ENCODE measurements around the gene LYPD6B. TPM values are rescaled to one million over a fixed set of nuclear protein-coding genes. Genes with fewer than 3 reads are reported as not detected.

LYPD6B gene
- total RNA-seq, 1 experiment from 2014 or later = 2.0 TPM

DNA sequence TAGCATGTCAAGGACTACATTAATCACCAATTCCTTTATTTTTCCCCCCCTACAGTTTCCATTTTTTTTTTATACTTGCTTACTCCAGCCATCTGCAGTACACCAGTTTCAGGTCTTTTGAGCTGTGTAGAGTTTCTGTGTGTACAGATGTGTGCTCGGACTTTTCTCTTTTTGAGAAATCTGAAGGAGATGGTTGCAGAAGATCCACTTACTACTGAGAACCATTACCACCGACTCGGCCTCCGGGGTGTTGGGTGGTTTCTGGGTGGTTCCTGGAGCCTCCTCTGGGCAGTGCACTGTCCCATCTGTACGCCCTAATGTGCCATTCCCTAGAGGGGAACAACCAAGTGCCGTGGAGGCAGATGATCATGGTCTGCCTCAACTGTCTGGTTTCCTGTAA, 15.4 kb upstream of the LYPD6B start:
- Histone ChIP-seq H3K9ac (ENCODE audit: low read length) (no peak overlapping the region), H3K4me1 (ENCODE audit: insufficient read depth, low read length) (peaks cover 8% of the 10 kb centered on the region), H3K4me3 (ENCODE audit: low read length) (no peak overlapping the region), H3K79me2 (ENCODE audit: low read length) (no peaks in the 10 kb centered on the region), H3K9me2 (replicated peaks; ENCODE audit: low read length) (no peaks in the 10 kb centered on the region), H3K27me3 (ENCODE audit: low read length) (no peaks in the 10 kb centered on the region), H3K4me2 (ENCODE audit: low read length) (no peak overlapping the region), H4K20me1 (ENCODE audit: low read length) (no peaks in the 10 kb centered on the region), H2AFZ (ENCODE audit: low read length) (no peak overlapping the region), H3K9me3 (ENCODE audit: low read length) (no peaks in the 10 kb centered on the region), H3K36me3 (ENCODE audit: low read depth, low read length) (no peaks in the 10 kb centered on the region), H3F3A (ENCODE audit: low read length, unreplicated experiment) (no peaks in the 10 kb centered on the region), H3K27ac (ENCODE audit: low read length) (no peak overlapping the region)
- TF ChIP-seq EZH2phosphoT487 (IDR thresholded peaks at IDR 0.05; ENCODE audit: borderline replicate concordance, low read length) (no peak), EZH2 (IDR thresholded peaks at IDR 0.05; ENCODE audit: low read length, unreplicated experiment) (no peak)
- TF ChIP-seq, protein P1, sequence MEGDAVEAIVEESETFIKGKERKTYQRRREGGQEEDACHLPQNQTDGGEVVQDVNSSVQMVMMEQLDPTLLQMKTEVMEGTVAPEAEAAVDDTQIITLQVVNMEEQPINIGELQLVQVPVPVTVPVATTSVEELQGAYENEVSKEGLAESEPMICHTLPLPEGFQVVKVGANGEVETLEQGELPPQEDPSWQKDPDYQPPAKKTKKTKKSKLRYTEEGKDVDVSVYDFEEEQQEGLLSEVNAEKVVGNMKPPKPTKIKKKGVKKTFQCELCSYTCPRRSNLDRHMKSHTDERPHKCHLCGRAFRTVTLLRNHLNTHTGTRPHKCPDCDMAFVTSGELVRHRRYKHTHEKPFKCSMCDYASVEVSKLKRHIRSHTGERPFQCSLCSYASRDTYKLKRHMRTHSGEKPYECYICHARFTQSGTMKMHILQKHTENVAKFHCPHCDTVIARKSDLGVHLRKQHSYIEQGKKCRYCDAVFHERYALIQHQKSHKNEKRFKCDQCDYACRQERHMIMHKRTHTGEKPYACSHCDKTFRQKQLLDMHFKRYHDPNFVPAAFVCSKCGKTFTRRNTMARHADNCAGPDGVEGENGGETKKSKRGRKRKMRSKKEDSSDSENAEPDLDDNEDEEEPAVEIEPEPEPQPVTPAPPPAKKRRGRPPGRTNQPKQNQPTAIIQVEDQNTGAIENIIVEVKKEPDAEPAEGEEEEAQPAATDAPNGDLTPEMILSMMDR (conservative IDR thresholded peaks at IDR 0.05; ENCODE audit: low read depth, low read length) = no peak
- intact Hi-C loops (cut with micrococcal nuclease) = no loop called here
- no peak for DNase-seq
- BruUV-seq (replicated peaks) = no TSS peak
- ATAC-seq = no peak
- CTCF ChIA-PET = no interaction called here
- POLR2A ChIA-PET (ENCODE audit: unreplicated experiment) = no interaction called here

DNA sequence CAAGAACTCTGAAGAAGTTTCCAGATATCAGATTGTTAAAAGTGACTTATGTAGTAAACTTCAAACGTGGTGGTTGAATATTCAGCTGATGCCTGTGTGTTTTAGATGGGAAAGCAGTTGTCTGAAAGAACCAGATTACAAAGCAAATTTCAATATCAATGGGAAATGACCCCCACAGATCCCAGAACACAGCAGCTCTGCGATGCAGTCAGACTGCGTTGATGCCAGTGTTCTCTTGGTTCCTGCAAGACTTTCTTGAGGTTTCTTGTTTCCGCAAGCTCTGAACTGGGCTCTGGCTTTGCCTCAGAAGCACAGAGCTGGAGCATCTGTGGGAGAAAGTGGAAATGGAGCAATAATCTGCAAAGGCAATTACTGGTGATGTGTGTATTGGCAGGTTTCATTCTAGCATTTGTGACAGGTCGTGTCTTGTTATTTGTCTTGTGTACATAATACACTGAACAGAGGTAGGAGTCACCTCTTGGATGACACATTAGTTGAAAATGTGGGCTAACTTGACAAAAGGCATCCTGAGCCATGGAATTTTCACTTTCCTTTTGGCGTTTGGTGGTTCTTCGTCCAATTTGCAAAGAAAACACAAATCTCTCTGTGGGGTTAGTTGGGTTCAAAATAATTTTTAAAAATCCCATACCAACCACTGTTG, 10.8 kb upstream of the LYPD6B start:
- POLR2A ChIA-PET (ENCODE audit: unreplicated experiment) = no interaction called here
- Histone ChIP-seq H3K36me3 (ENCODE audit: low read depth, low read length) (no peaks in the 10 kb centered on the region), H3K4me2 (ENCODE audit: low read length) (peak overlapping the region; percentile 87), H4K20me1 (ENCODE audit: low read length) (no peaks in the 10 kb centered on the region), H3K27ac (ENCODE audit: low read length) (no peak overlapping the region), H2AFZ (ENCODE audit: low read length) (peak overlapping the region; percentile 72), H3K9ac (ENCODE audit: low read length) (no peak overlapping the region), H3K9me3 (ENCODE audit: low read length) (no peaks in the 10 kb centered on the region), H3K9me2 (replicated peaks; ENCODE audit: low read length) (no peaks in the 10 kb centered on the region), H3K4me3 (ENCODE audit: low read length) (peak overlapping the region; percentile 51), H3F3A (ENCODE audit: low read length, unreplicated experiment) (no peaks in the 10 kb centered on the region), H3K4me1 (ENCODE audit: insufficient read depth, low read length) (peaks cover 14% of the 10 kb centered on the region), H3K79me2 (ENCODE audit: low read length) (no peaks in the 10 kb centered on the region), H3K27me3 (ENCODE audit: low read length) (no peaks in the 10 kb centered on the region)
- no TSS peak for BruUV-seq (replicated peaks)
- TF ChIP-seq EZH2phosphoT487 (IDR thresholded peaks at IDR 0.05; ENCODE audit: borderline replicate concordance, low read length) = no peak
- TF ChIP-seq, protein P1 (conservative IDR thresholded peaks at IDR 0.05; ENCODE audit: low read depth, low read length) = no peak
- no peak for TF ChIP-seq EZH2 (IDR thresholded peaks at IDR 0.05; ENCODE audit: low read length, unreplicated experiment)
- DNase-seq (peak; percentile 89), ATAC-seq (peak; percentile 94)
- CTCF ChIA-PET = no interaction called here
- intact Hi-C loops (cut with micrococcal nuclease) = no loop called here

DNA sequence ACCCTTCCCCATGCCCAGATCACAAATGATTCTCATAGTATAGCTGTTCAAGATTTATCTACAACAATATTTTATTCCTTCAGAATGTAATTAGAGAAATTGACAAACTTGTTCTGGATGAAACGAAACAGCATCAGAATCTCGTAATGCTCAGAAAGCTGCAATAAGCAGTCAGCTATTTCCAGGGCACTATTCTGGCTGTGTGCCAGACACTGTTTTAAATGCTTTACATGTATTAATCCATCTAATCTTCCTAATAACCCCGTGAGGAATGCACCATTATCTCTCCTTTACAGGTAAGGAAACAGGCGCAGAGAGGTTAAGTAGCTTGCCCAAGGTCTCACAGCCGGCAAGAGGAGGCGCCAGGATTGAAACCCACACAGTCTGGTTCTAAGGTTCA, 10.1 kb upstream of the LYPD6B start:
- ATAC-seq (no peak), DNase-seq (peak; percentile 11)
- Histone ChIP-seq H4K20me1 (ENCODE audit: low read length) (no peaks in the 10 kb centered on the region), H3K79me2 (ENCODE audit: low read length) (no peaks in the 10 kb centered on the region), H3K9ac (ENCODE audit: low read length) (no peak overlapping the region), H3K4me1 (ENCODE audit: insufficient read depth, low read length) (peaks cover 14% of the 10 kb centered on the region), H2AFZ (ENCODE audit: low read length) (peak overlapping the region; percentile 72), H3K36me3 (ENCODE audit: low read depth, low read length) (no peaks in the 10 kb centered on the region), H3K27ac (ENCODE audit: low read length) (no peak overlapping the region), H3K9me3 (ENCODE audit: low read length) (no peaks in the 10 kb centered on the region), H3K4me3 (ENCODE audit: low read length) (peak overlapping the region; percentile 51), H3F3A (ENCODE audit: low read length, unreplicated experiment) (no peaks in the 10 kb centered on the region), H3K4me2 (ENCODE audit: low read length) (peak overlapping the region; percentile 87), H3K9me2 (replicated peaks; ENCODE audit: low read length) (no peaks in the 10 kb centered on the region), H3K27me3 (ENCODE audit: low read length) (no peaks in the 10 kb centered on the region)
- CTCF ChIA-PET = no interaction called here
- no TSS peak for BruUV-seq (replicated peaks)
- intact Hi-C loops (cut with micrococcal nuclease) = no loop called here
- POLR2A ChIA-PET (ENCODE audit: unreplicated experiment) = no interaction called here
- TF ChIP-seq, protein P1 (conservative IDR thresholded peaks at IDR 0.05; ENCODE audit: low read depth, low read length) = no peak

Data from PC-3 (cell line).